Right forelimb (tissue), 1 donor: ENCODE measurements around the gene APBB2.

Experiments
- DNase-seq: peaks from one replicate; pipeline ENCODE4 v3.0.0-alpha.2; 2018

Gene APBB2

GRCh38 chr4:40789771-40790170, 424.6 kb downstream of the APBB2 start:
- no peak for DNase-seq

- DNase-seq, result no peak
These were observed 425.3 kb downstream of the APBB2 start for GRCh38 chr4:40789031-40789430.

GRCh38 chr4:40788331-40788730, 426.0 kb downstream of the APBB2 start:
- DNase-seq, result no peak

- DNase-seq, result no peak
These were observed 428.6 kb downstream of the APBB2 start for GRCh38 chr4:40785727-40786126.

GRCh38 chr4:40782876-40783275, 431.5 kb downstream of the APBB2 start:
- DNase-seq, result no peak

GRCh38 chr4:40778090-40778489, 436.3 kb downstream of the APBB2 start:
- no peak for DNase-seq

- DNase-seq, result no peak
These were observed 445.1 kb downstream of the APBB2 start for GRCh38 chr4:40769266-40769665.

GRCh38 chr4:40763228-40763716, 451.1 kb downstream of the APBB2 start:
- DNase-seq, result no peak
